IMR-90 (cell line): ENCODE data around the gene FARS2. TPM values are rescaled to one million over a fixed set of nuclear protein-coding genes. Genes with fewer than 3 reads are reported as not detected.

Source experiments
- ATAC-seq: fragments of 200-7000 bp; cut with Tn5 transposase; 2 replicates; pipeline ENCODE4 v1.9.1; 2020; ENCODE audit warnings: low read depth, mild to moderate bottlenecking, moderate library complexity
- BruUV-seq: library from RNA; stranded (reverse); fragments of 400-500 nt; replicated peaks from 2 replicates; lab custom pipeline; 2021; lab: Mats Ljungman, UMichigan
- CTCF ChIA-PET: fragments of 300-600 bp; formaldehyde crosslinking; extraction: SDS; loops from one replicate; lab custom pipeline; 2021; ENCODE audit warnings: antibody characterized with exemption; lab: Yijun Ruan, JAX
- POLR2A ChIA-PET: fragments of 300-600 bp; sonication (Branson Sonifier 250); formaldehyde crosslinking; loops from one replicate; lab custom pipeline; 2022; ENCODE audit warnings: antibody characterized with exemption; ENCODE audit not compliant: unreplicated experiment; lab: Charles Lee
- DNase-seq: peaks from one replicate; pipeline ENCODE4 v3.0.0; 2013
- H2AFZ ChIP-seq: replicated peaks from 2 replicates; pipeline ENCODE3; 2013; ENCODE audit warnings: low read length, mild to moderate bottlenecking; ENCODE audit not compliant: poor library complexity
- H2AK5ac ChIP-seq: 2 replicates; pipeline ENCODE4 v1.6.1; 2013; ENCODE audit warnings: low read depth, low read length, inconsistent platforms
- H2AK9ac ChIP-seq: replicated peaks from 2 replicates; pipeline ENCODE3; 2013; ENCODE audit warnings: mild to moderate bottlenecking, low read depth, low read length, moderate library complexity; ENCODE audit not compliant: poor library complexity
- H2BK120ac ChIP-seq: 2 replicates; pipeline ENCODE4 v1.6.1; 2013; ENCODE audit warnings: low read depth, low read length, inconsistent platforms
- H2BK15ac ChIP-seq: 3 replicates; pipeline ENCODE4 v1.6.1; 2013; ENCODE audit warnings: low read depth, low read length, inconsistent platforms
- H2BK20ac ChIP-seq: 2 replicates; pipeline ENCODE4 v1.6.1; 2013; ENCODE audit warnings: low read depth, mild to moderate bottlenecking, inconsistent platforms, low read length, moderate library complexity
- H2BK5ac ChIP-seq: 2 replicates; pipeline ENCODE4 v1.6.1; 2013; ENCODE audit warnings: mild to moderate bottlenecking, low read depth, low read length, inconsistent platforms; ENCODE audit not compliant: poor library complexity, severe bottlenecking
- H3K14ac ChIP-seq: replicated peaks from 2 replicates; pipeline ENCODE4 v1.6.1; 2013; ENCODE audit warnings: low read depth, low read length, inconsistent platforms
- H3K18ac ChIP-seq: 2 replicates; pipeline ENCODE4 v1.6.1; 2013; ENCODE audit warnings: low read depth, low read length, control low read depth
- H3K23ac ChIP-seq: 2 replicates; pipeline ENCODE4 v1.6.1; 2013; ENCODE audit warnings: low read depth, low read length, inconsistent platforms
- H3K27ac ChIP-seq: 2 replicates; pipeline ENCODE4 v1.5.1; 2013; ENCODE audit warnings: mild to moderate bottlenecking, control low read depth, low read length; ENCODE audit not compliant: insufficient read depth
- H3K27me3 ChIP-seq: 2 replicates; pipeline ENCODE4 v1.6.1; 2013; ENCODE audit warnings: low read length; ENCODE audit not compliant: control insufficient read depth, insufficient read depth
- H3K36me3 ChIP-seq: 2 replicates; pipeline ENCODE4 v1.6.1; 2013; ENCODE audit warnings: low read length, mixed read lengths; ENCODE audit not compliant: control insufficient read depth, insufficient read depth
- H3K4ac ChIP-seq: 2 replicates; pipeline ENCODE4 v1.6.1; 2013; ENCODE audit warnings: low read depth, low read length, inconsistent platforms
- H3K4me1 ChIP-seq: 2 replicates; pipeline ENCODE4 v1.6.1; 2013; ENCODE audit warnings: low read length, mixed read lengths; ENCODE audit not compliant: control insufficient read depth, insufficient read depth
- H3K4me2 ChIP-seq: 2 replicates; pipeline ENCODE4 v1.6.1; 2013; ENCODE audit warnings: low read depth, mild to moderate bottlenecking, control low read depth, low read length, moderate library complexity
- H3K4me3 ChIP-seq: 2 replicates; pipeline ENCODE4 v1.5.1; 2013; ENCODE audit warnings: low read depth, mild to moderate bottlenecking, control low read depth, low read length, moderate library complexity; ENCODE audit not compliant: insufficient read depth
- H3K56ac ChIP-seq: 2 replicates; pipeline ENCODE4 v1.6.1; 2013; ENCODE audit warnings: low read length, inconsistent platforms; ENCODE audit not compliant: insufficient read depth; ENCODE audit errors: extremely low read depth
- H3K79me1 ChIP-seq, 2 experiments: 2 replicates each; pipeline ENCODE4 v1.6.1; 2013; ENCODE audit warnings: low read length in 2 of 2, inconsistent platforms in 1 of 2, low read depth in 1 of 2
- H3K9ac ChIP-seq: 2 replicates; pipeline ENCODE4 v1.6.1; 2013; ENCODE audit warnings: low read depth, low read length, control low read depth
- H3K9me1 ChIP-seq: 2 replicates; pipeline ENCODE4 v1.6.1; 2013; ENCODE audit warnings: low read length, inconsistent platforms; ENCODE audit not compliant: insufficient read depth
- H3K9me3 ChIP-seq: 2 replicates; pipeline ENCODE4 v1.6.1; 2013; ENCODE audit warnings: low read length; ENCODE audit not compliant: control insufficient read depth, insufficient read depth
- H4K20me1 ChIP-seq: 2 replicates; pipeline ENCODE4 v1.6.1; 2013; ENCODE audit warnings: low read length, inconsistent platforms; ENCODE audit not compliant: insufficient read depth
- H4K5ac ChIP-seq: 2 replicates; pipeline ENCODE4 v1.6.1; 2013; ENCODE audit warnings: mild to moderate bottlenecking, low read depth, low read length, control low read depth
- H4K8ac ChIP-seq, 2 experiments: 2 replicates each; pipeline ENCODE4 v1.6.1; 2013; ENCODE audit warnings: low read depth in 2 of 2, low read length in 2 of 2, control low read depth in 1 of 2, inconsistent platforms in 1 of 2
- H4K91ac ChIP-seq: 2 replicates; pipeline ENCODE4 v1.6.1; 2013; ENCODE audit warnings: low read depth, low read length, inconsistent platforms; ENCODE audit not compliant: insufficient read depth
- BHLHE40 ChIP-seq: fragments of 150-350 bp; IDR thresholded peaks from 2 replicates; pipeline ENCODE4 v1.6.1; 2016; ENCODE audit warnings: mild to moderate bottlenecking, low read depth, low read length
- CHD1 ChIP-seq: IDR thresholded peaks from 2 replicates; pipeline ENCODE4 v1.6.1; 2012; ENCODE audit warnings: low read depth, low read length, improper control_type of control experiment
- FOS ChIP-seq: fragments of 150-350 bp; IDR thresholded peaks from 2 replicates; pipeline ENCODE4 v1.6.1; 2016; ENCODE audit warnings: low read depth, low read length
- MAFK ChIP-seq: IDR thresholded peaks from 2 replicates; pipeline ENCODE4 v1.6.1; 2012; ENCODE audit warnings: low read depth, low read length, improper control_type of control experiment
- MAZ ChIP-seq: IDR thresholded peaks from 2 replicates; pipeline ENCODE4 v1.6.1; 2012; ENCODE audit warnings: low read depth, mild to moderate bottlenecking, low read length, improper control_type of control experiment, moderate library complexity, borderline replicate concordance
- MXI1 ChIP-seq: IDR thresholded peaks from 2 replicates; pipeline ENCODE4 v1.6.1; 2012; ENCODE audit warnings: low read depth, mild to moderate bottlenecking, low read length, moderate library complexity, borderline replicate concordance
- NFE2L2 ChIP-seq: fragments of 150-350 bp; IDR thresholded peaks from 2 replicates; pipeline ENCODE4 v1.6.1; 2016; ENCODE audit warnings: low read depth, mild to moderate bottlenecking, low read length
- dilution Hi-C: fragments of 300-500 bp; cut with HindIII; formaldehyde crosslinking; loops from one replicate; pipeline ENCODE4 v1.14.3; 2018; ENCODE audit warnings: low sequenced_read_pairs; ENCODE audit not compliant: unreplicated experiment
- in situ Hi-C: fragments of 300-500 bp; cut with MboI; formaldehyde crosslinking; loops from 3 replicates; pipeline ENCODE4 v1.14.3; 2019; ENCODE audit warnings: low sequenced_read_pairs, inconsistent platforms, mixed read lengths
- intact Hi-C: fragments of 100-400 bp; cut with micrococcal nuclease; formaldehyde crosslinking; loops from 2 replicates; pipeline ENCODE4 v1.10.0; 2022
- polyA plus RNA-seq, 3 experiments: library from polyadenylated mRNA; depleted of rRNA; stranded (reverse); fragments of >200 nt; gene quantifications; 2 replicates each; pipeline ENCODE4 v1.2.3, GENCODE V29; 2012; ENCODE audit warnings: low replicate concordance in 1 of 3
- total RNA-seq: library from RNA; depleted of rRNA; stranded (reverse); fragments of >200 nt; gene quantifications from 2 replicates; pipeline ENCODE4 v1.2.3, GENCODE V29; 2012

Gene FARS2
- total and polyA plus RNA-seq, 2 of the 4 experiments (the other 2 are of a cell fraction): 12.1 to 28.9 TPM

DNA sequence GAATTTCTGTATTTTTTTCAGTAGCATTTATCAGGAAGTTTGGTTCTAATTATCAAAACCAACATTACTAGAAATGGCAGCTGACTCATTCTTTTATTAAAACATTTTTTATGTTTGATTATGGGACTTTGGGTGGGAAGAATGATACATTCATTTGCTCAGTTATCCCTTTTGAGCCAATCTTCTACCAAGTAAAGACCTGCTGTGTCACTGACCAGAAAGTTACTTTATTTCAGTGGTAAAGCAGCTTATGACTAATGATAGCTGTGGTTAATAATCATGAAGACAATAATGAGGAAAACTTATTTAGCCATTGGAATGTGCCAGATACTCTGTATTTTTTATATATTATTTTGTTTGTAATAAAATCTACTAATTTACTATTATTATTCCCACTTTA lies 142.3 kb downstream of the FARS2 start:
- Histone ChIP-seq H4K8ac (no peak overlapping the region), H3K36me3 (no peaks in the 10 kb centered on the region), H3K56ac (no peak overlapping the region), H4K5ac (no peak overlapping the region), H3K14ac (no peak overlapping the region), H3K4me3 (no peak overlapping the region), H4K91ac (no peak overlapping the region), H3K23ac (no peak overlapping the region), H3K18ac (no peak overlapping the region), H4K20me1 (no peaks in the 10 kb centered on the region; the same call in 1 of the 2 replicates), H2BK15ac (no peak overlapping the region), H3K27ac (no peak overlapping the region), H2BK120ac (no peak overlapping the region), H3K9me1 (no peaks in the 10 kb centered on the region), H3K4me1 (no peaks in the 10 kb centered on the region), H2AK5ac (no peak overlapping the region), H3K4ac (no peak overlapping the region), H3K9me3 (no peaks in the 10 kb centered on the region), H2AFZ (no peak overlapping the region), H3K79me1 (peaks cover 0 to 8% of the 10 kb centered on the region in 2 experiments; a peak in 2 of 4 replicates), H2BK5ac (no peak overlapping the region), H3K9ac (no peak overlapping the region), H3K4me2 (no peak overlapping the region), H2BK20ac (no peak overlapping the region), H3K27me3 (no peaks in the 10 kb centered on the region), H2AK9ac (no peak overlapping the region)
- CTCF ChIA-PET: interaction anchor here (0.6 to 1.5 kb wide), 4 partner anchors 10 to 133 kb away, joined by 3 to 4 read pairs (median 3); no protein-coding TSS in a partner anchor
- dilution Hi-C loops: no loop called here
- peak; percentile 22 for DNase-seq
- 0 out of 2 replicates have a peak, but pooled peaks have one; percentile 29 for ATAC-seq
- intact Hi-C loops: loop anchor here (2.0 to 5.0 kb wide), 3 partner anchors 141 to 1091 kb away; partner anchors contain the start of genes FARS2 and LYRM4
- POLR2A ChIA-PET: no interaction called here
- in situ Hi-C loops: loop anchor here (10.0 kb wide), 1 partner anchor 1099 kb away; no protein-coding TSS in a partner anchor
- TF ChIP-seq FOS (no peak), BHLHE40 (no peak), MAFK (no peak), NFE2L2 (no peak), MXI1 (no peak), CHD1 (no peak), MAZ (no peak)
- no TSS peak for BruUV-seq
